HCT116 (cell line): ENCODE data around the gene NPS. TPM values are rescaled to one million over a fixed set of nuclear protein-coding genes. Genes with fewer than 3 reads are reported as not detected.

Source experiments
- ATAC-seq: fragments of 200-7000 bp; cut with Tn5 transposase; 2 replicates; pipeline ENCODE4 v1.9.1; 2020; ENCODE audit warnings: mild to moderate bottlenecking, moderate library complexity
- BruUV-seq: library from RNA; stranded (reverse); fragments of 400-500 nt; replicated peaks from 2 replicates; lab custom pipeline; 2021; lab: Mats Ljungman, UMichigan
- CTCF ChIA-PET: fragments of 300-600 bp; sonication (Branson Sonifier 250); formaldehyde crosslinking; loops from one replicate; lab custom pipeline; 2021; ENCODE audit warnings: antibody characterized with exemption; lab: Charles Lee
- POLR2A ChIA-PET: fragments of 300-600, 350-600 bp; sonication (Branson Sonifier 250); formaldehyde crosslinking; loops from one replicate; lab custom pipeline; 2021; ENCODE audit warnings: antibody characterized with exemption; lab: Charles Lee
- RAD21 ChIA-PET, 2 experiments: fragments of 300-600 bp; sonication (Branson Sonifier 250); formaldehyde crosslinking; loops; one replicate each; lab custom pipeline; 2023; ENCODE audit warnings: low total read pairs in 2 of 2; ENCODE audit not compliant: uncharacterized antibody in 2 of 2, unreplicated experiment in 2 of 2, low non-redundant PET in 1 of 2; lab: Charles Lee
- DNase-seq: peaks from one replicate; pipeline ENCODE4 v3.0.0-alpha.2; 2010; ENCODE audit warnings: low read depth, low spot score
- H2AFZ ChIP-seq: fragments of 200-600 bp; shearing (Covaris generic), sonication (generic); 2 replicates; pipeline ENCODE4 v1.6.1; 2017; ENCODE audit warnings: low read depth, mixed run types, mixed read lengths, antibody characterized with exemption, low read length; ENCODE audit not compliant: poor library complexity, severe bottlenecking
- H3K27ac ChIP-seq: 2 replicates; pipeline ENCODE4 v1.5.1; 2012; ENCODE audit warnings: low read depth, low read length
- H3K27me3 ChIP-seq: fragments of 200-600 bp; sonication (generic); 2 replicates; pipeline ENCODE4 v1.6.1; 2016; ENCODE audit warnings: mixed run types, low read length, mixed read lengths; ENCODE audit not compliant: insufficient read depth
- H3K36me3 ChIP-seq, 2 experiments: fragments of 200-500 bp in 1 of 2; fragments of 200-600 bp in 1 of 2; sonication (Bioruptor generic) in 1 of 2; sonication (generic) in 1 of 2; 2 replicates each; pipeline versions ENCODE4 v1.5.1 to v1.6.1; 2014 to 2016; ENCODE audit warnings: low read length in 2 of 2, inconsistent platforms in 1 of 2, mixed read lengths in 1 of 2, mixed run types in 1 of 2; ENCODE audit not compliant: insufficient read depth in 2 of 2, control insufficient read depth in 1 of 2
- H3K4me1 ChIP-seq, 2 experiments: fragments of 200-600 bp in 1 of 2; sonication (generic) in 1 of 2; 2 replicates each; pipeline versions ENCODE4 v1.5.1 to v1.6.1; 2012 to 2017; ENCODE audit warnings: low read length in 2 of 2, inconsistent platforms in 1 of 2, mild to moderate bottlenecking in 1 of 2, mixed read lengths in 1 of 2, mixed run types in 1 of 2, moderate library complexity in 1 of 2; ENCODE audit not compliant: insufficient read depth in 2 of 2, control insufficient read depth in 1 of 2
- H3K4me2 ChIP-seq: fragments of 200-600 bp; sonication (generic); 2 replicates; pipeline ENCODE4 v1.6.1; 2017; ENCODE audit warnings: mixed run types, low read length, mixed read lengths
- H3K4me3 ChIP-seq, 2 experiments: fragments of 200-600 bp in 1 of 2; sonication (generic) in 1 of 2; replicated peaks in 1 of 2; 2 replicates each; pipeline ENCODE4 v1.5.1; 2011 to 2016; ENCODE audit warnings: low read length in 2 of 2, control low read depth in 1 of 2, low read depth in 1 of 2, mild to moderate bottlenecking in 1 of 2, mixed read lengths in 1 of 2, mixed run types in 1 of 2
- H3K79me2 ChIP-seq: fragments of 200-600 bp; sonication (generic); 2 replicates; pipeline ENCODE4 v1.6.1; 2017; ENCODE audit warnings: mild to moderate bottlenecking, mixed run types, low read length, moderate library complexity, mixed read lengths; ENCODE audit not compliant: insufficient read depth
- H3K9ac ChIP-seq: fragments of 200-600 bp; sonication (generic); 2 replicates; pipeline ENCODE4 v1.6.1; 2016; ENCODE audit warnings: low read length, mixed read lengths
- H3K9me2 ChIP-seq: fragments of 200-600 bp; sonication (generic), shearing (Covaris generic); 2 replicates; pipeline ENCODE4 v1.6.1; 2017; ENCODE audit warnings: mixed run types, mild to moderate bottlenecking, moderate library complexity; ENCODE audit not compliant: insufficient read depth
- H3K9me3 ChIP-seq, 2 experiments: fragments of 200-500 bp in 1 of 2; fragments of 200-600 bp in 1 of 2; sonication (Bioruptor generic) in 1 of 2; sonication (generic) in 1 of 2; 2 replicates each; pipeline ENCODE4 v1.6.1; 2014 to 2017; ENCODE audit warnings: low read length in 2 of 2, mixed read lengths in 2 of 2, inconsistent platforms in 1 of 2, low read depth in 1 of 2, mild to moderate bottlenecking in 1 of 2, mixed run types in 1 of 2, moderate library complexity in 1 of 2; ENCODE audit not compliant: control insufficient read depth in 1 of 2, insufficient read depth in 1 of 2
- H4K20me1 ChIP-seq: fragments of 200-600 bp; sonication (generic), shearing (Covaris generic); 2 replicates; pipeline ENCODE4 v1.6.1; 2017; ENCODE audit warnings: mixed run types, mild to moderate bottlenecking, moderate library complexity; ENCODE audit not compliant: insufficient read depth
- ATF3 ChIP-seq: IDR thresholded peaks from 2 replicates; pipeline ENCODE4 v1.6.1; 2012
- CBX3 ChIP-seq: IDR thresholded peaks from 2 replicates; pipeline ENCODE4 v1.6.1; 2012; ENCODE audit warnings: low read depth
- CTCF ChIP-seq, 3 experiments: fragments of 200-600 bp in 1 of 3; sonication (generic) in 1 of 3; IDR thresholded peaks in 2 of 3; conservative IDR thresholded peaks in 1 of 3; 2 replicates each; pipeline ENCODE4 v1.5.1; 2012 to 2017; ENCODE audit warnings: low read depth in 2 of 3, low read length in 2 of 3, antibody characterized with exemption in 1 of 3, borderline replicate concordance in 1 of 3, control low read depth in 1 of 3, mild to moderate bottlenecking in 1 of 3, mixed read lengths in 1 of 3, mixed run types in 1 of 3, moderate library complexity in 1 of 3; ENCODE audit not compliant: insufficient read depth in 1 of 3
- EGR1 ChIP-seq: IDR thresholded peaks from 2 replicates; pipeline ENCODE4 v1.6.1; 2012; ENCODE audit warnings: low read depth
- EZH2 ChIP-seq: fragments of 200-600 bp; sonication (generic); IDR thresholded peaks from 2 replicates; pipeline ENCODE4 v1.6.1; 2017; ENCODE audit warnings: antibody characterized with exemption, mixed run types
- FOSL1 ChIP-seq: IDR thresholded peaks from 2 replicates; pipeline ENCODE4 v1.6.1; 2012; ENCODE audit warnings: low read depth
- JUND ChIP-seq: IDR thresholded peaks from 2 replicates; pipeline ENCODE4 v1.6.1; 2012
- MAX ChIP-seq: IDR thresholded peaks from 2 replicates; pipeline ENCODE4 v1.6.1; 2012
- POLR2A ChIP-seq: IDR thresholded peaks from 2 replicates; pipeline ENCODE4 v1.7.0; 2011; ENCODE audit warnings: borderline replicate concordance; ENCODE audit not compliant: insufficient read depth, insufficient read length; ENCODE audit errors: extremely low read depth
- POLR2AphosphoS5 ChIP-seq: IDR thresholded peaks from 2 replicates; pipeline ENCODE4 v1.6.1; 2011; ENCODE audit warnings: mild to moderate bottlenecking, low read depth, low read length, moderate library complexity
- TCF7L2 ChIP-seq: IDR thresholded peaks from 2 replicates; pipeline ENCODE4 v1.7.0; 2011; ENCODE audit warnings: borderline replicate concordance, inconsistent platforms; ENCODE audit not compliant: insufficient read depth, insufficient read length; ENCODE audit errors: extremely low read depth
- YY1 ChIP-seq: IDR thresholded peaks from 2 replicates; pipeline ENCODE4 v1.6.1; 2011; ENCODE audit warnings: low read length, low read depth, moderate library complexity, mild to moderate bottlenecking; ENCODE audit not compliant: insufficient replicate concordance; ENCODE audit errors: extremely low read depth
- ZFX ChIP-seq: fragments of 450-650 bp; IDR thresholded peaks from 2 replicates; pipeline ENCODE4 v1.6.1; 2017
- intact Hi-C: fragments of 100-400 bp; cut with micrococcal nuclease; formaldehyde crosslinking; loops from 2 replicates; pipeline ENCODE4 v1.10.0; 2022
- total RNA-seq: library from RNA; stranded (reverse); gene quantifications from one replicate; pipeline ENCODE4 v1.2.1, GENCODE V29; 2021; ENCODE audit not compliant: unreplicated experiment

The NPS gene
- total RNA-seq, 1 experiment from 2014 or later, result not detected

- Histone ChIP-seq H3K9me2 (no peaks in the 10 kb centered on the region), H3K9ac (no peak overlapping the region), H3K79me2 (no peaks in the 10 kb centered on the region), H3K4me2 (no peak overlapping the region), H2AFZ (no peak overlapping the region), H4K20me1 (no peaks in the 10 kb centered on the region), H3K27me3 (peaks cover 40% of the 10 kb centered on the region), H3K27ac (no peak overlapping the region), H3K9me3 (no peaks in the 10 kb centered on the region), H3K36me3 (no peaks in the 10 kb centered on the region), H3K4me1 (no peaks in the 10 kb centered on the region), H3K4me3 (no peak overlapping the region)
- DNase-seq, result no peak
- no TSS peak for BruUV-seq
- ChIA-PET CTCF (no interaction called here), RAD21 (no interaction called here), POLR2A (no interaction called here)
- TF ChIP-seq MAX (no peak), FOSL1 (no peak), CBX3 (no peak), POLR2A (no peak), JUND (no peak), POLR2AphosphoS5 (no peak), ZFX (no peak), EGR1 (no peak), CTCF (IDR thresholded peaks at IDR 0.05 in 2 of 3, conservative IDR thresholded peaks at IDR 0.05 in 1 of 3; ENCODE audit: borderline replicate concordance in 1 of 3, insufficient read depth in 1 of 3, low read depth in 2 of 3, low read length in 2 of 3) (no peak), YY1 (no peak), EZH2 (no peak), TCF7L2 (no peak), ATF3 (no peak)
- no peak for ATAC-seq
- intact Hi-C loops, result no loop called here
These were observed 12.5 kb downstream of the NPS start for GRCh38 chr10:127561647-127562046.
